Effector memory CD8-positive, alpha-beta T cell (primary cell): ENCODE data around the gene THOC6.
"Not testable (repeated sequence)": the region's sequence is repeated elsewhere in the genome, so short reads cannot be mapped to it uniquely, and the experiment has no call there.

Source experiments
- ATAC-seq: fragments of 150-1000 bp; cut with Tn5 transposase; replicated peaks from 2 replicates; pipeline ENCODE4 v1.10.0; 2021; ENCODE audit warnings: mild to moderate bottlenecking, moderate library complexity
- DNase-seq, 3 experiments: peaks; one replicate each; pipeline ENCODE4 v3.0.0; 2021
- H3K27ac Mint-ChIP-seq, 2 donors: one replicate each; pipeline ENCODE4 v1.8.0; 2022; ENCODE audit warnings: mild to moderate bottlenecking in 2 of 2, mixed read lengths in 2 of 2, moderate library complexity in 2 of 2
- H3K27me3 Mint-ChIP-seq, 2 donors: one replicate each; pipeline ENCODE4 v1.8.0; 2022; ENCODE audit warnings: mixed read lengths in 2 of 2
- H3K36me3 Mint-ChIP-seq: one replicate; pipeline ENCODE4 v1.8.0; 2022; ENCODE audit warnings: mild to moderate bottlenecking, moderate library complexity, mixed read lengths; ENCODE audit not compliant: insufficient read depth
- H3K4me1 Mint-ChIP-seq, 2 donors: one replicate each; pipeline ENCODE4 v1.8.0; 2022; ENCODE audit warnings: low read depth in 2 of 2, mixed read lengths in 2 of 2
- H3K4me3 Mint-ChIP-seq, 2 donors: one replicate each; pipeline ENCODE4 v1.8.0; 2022; ENCODE audit warnings: mild to moderate bottlenecking in 2 of 2, mixed read lengths in 2 of 2, moderate library complexity in 2 of 2
- H3K9me3 Mint-ChIP-seq, 2 donors: one replicate each; pipeline ENCODE4 v1.8.0; 2022; ENCODE audit warnings: mixed read lengths in 2 of 2

Gene THOC6

DNA sequence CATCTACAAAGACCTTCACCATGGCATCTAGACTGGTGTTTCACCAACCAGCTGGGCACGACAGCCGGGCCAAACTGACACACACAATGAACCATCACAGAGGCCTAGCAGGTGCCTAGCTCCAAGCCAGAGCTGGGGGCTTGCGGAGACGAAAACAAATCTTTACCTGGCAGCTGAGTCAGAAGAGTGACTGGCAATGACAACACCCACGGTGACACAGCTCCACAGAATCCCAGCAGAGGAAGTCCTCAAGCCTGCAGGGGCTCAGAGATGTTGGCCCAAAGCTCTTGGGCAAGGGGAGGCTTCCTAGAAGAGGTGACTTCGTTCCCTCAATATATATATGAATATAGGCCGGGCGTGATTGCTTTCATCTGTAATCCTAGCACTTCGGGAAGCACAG is 27.7 kb downstream of the THOC6 start:
- DNase-seq: no peak
- Mint-ChIP-seq H3K27me3 (no peaks in the 10 kb centered on the region), H3K4me1 (peaks cover 42 to 56% of the 10 kb centered on the region in 2 donors), H3K36me3 (peaks cover 11% of the 10 kb centered on the region), H3K27ac (peak overlapping the region in 1 of 2 donors; percentile 46), H3K9me3 (no peaks in the 10 kb centered on the region), H3K4me3 (no peak overlapping the region)
- no peak for ATAC-seq

GRCh38 chr16:3052571-3053329 is 28.9 kb downstream of the THOC6 start:
- not testable (repeated sequence) for H3K9me3 Mint-ChIP-seq, DNase-seq, H3K4me3 Mint-ChIP-seq, H3K27me3 Mint-ChIP-seq
- peaks cover 52 to 66% of the 10 kb centered on the region in 2 donors for H3K4me1 Mint-ChIP-seq
- ATAC-seq: peak; percentile 48
- peak overlapping the region; percentile 46 to 76 for H3K27ac Mint-ChIP-seq
- H3K36me3 Mint-ChIP-seq: peaks cover 17% of the 10 kb centered on the region

DNA sequence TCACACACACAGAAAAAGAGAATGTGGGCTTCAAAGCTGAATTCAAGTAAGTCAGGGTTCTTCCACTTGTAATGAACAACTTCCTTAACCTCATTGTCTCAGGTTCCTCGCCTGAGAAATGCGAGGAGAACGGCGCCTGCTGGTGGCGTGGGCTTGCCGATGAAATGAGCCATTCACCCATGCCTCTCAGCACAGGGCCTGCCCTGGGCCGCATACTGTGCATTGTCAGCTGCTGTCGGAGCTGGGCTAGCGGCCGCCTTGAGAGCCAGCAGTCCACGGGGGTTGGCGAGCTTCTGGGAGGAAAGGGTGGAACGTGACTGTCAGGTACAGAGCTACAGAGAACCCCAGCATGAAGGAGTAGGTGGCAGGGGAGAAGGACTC is 29.5 kb downstream of the THOC6 start:
- H3K9me3 Mint-ChIP-seq, H3K27me3 Mint-ChIP-seq, DNase-seq, H3K27ac Mint-ChIP-seq: not testable (repeated sequence)
- Mint-ChIP-seq H3K4me1 (peaks cover 52 to 61% of the 10 kb centered on the region in 2 donors), H3K4me3 (peak overlapping the region in 1 of 2 donors; percentile 57), H3K36me3 (peaks cover 18% of the 10 kb centered on the region)
- peak; percentile 34 for ATAC-seq

DNA sequence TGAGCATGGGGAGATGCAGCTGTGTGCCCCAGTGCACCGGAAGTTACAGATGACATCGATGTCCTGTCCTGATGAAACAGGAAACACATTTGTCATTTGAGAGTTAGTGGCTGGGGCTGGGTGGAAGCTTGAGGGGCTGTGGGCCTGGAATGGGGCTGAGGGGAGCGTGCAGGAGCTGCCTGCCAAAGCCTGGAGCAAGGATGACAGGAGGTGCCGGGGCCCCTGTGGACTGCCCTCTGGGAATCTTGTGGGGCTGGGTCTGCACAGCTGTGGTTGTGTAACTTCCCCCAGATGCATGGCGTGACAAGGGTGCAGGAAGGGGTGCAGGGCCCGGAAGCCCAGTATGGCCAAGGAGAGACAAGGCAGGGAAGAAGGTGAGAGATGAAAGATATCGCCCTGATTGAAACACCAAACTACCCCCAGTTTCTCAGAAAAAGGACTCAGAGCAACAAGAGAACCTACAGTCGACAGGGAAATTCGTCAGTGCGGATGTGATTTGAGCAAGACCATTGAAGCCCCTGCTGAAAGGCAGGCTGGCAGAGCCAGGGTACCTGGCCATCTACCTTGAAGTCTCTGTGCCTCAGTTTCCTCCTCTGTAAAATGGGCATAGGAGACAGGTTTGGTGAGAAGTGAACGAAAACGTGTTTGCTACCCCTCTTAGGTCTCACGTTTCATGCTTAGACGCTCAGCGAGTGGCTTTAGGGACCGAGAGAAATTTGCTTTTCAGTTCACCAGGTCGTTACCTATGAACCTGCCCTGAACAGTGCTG is 31.3 kb downstream of the THOC6 start:
- peaks cover 22% of the 10 kb centered on the region for H3K36me3 Mint-ChIP-seq
- no peaks in the 10 kb centered on the region for H3K9me3 Mint-ChIP-seq
- no peak for ATAC-seq
- peak overlapping the region; percentile 87 to 91 for H3K27ac Mint-ChIP-seq
- no peak for DNase-seq
- no peaks in the 10 kb centered on the region for H3K27me3 Mint-ChIP-seq
- peak overlapping the region; percentile 79 to 91 for H3K4me3 Mint-ChIP-seq
- H3K4me1 Mint-ChIP-seq: peaks cover 56 to 59% of the 10 kb centered on the region in 2 donors

- not testable (repeated sequence) for DNase-seq, H3K9me3 Mint-ChIP-seq, H3K27me3 Mint-ChIP-seq, ATAC-seq
- peak overlapping the region; percentile 87 to 91 for H3K27ac Mint-ChIP-seq
- H3K4me3 Mint-ChIP-seq: peak overlapping the region; percentile 79 to 91
- H3K4me1 Mint-ChIP-seq: peaks cover 55 to 59% of the 10 kb centered on the region in 2 donors
- peaks cover 22% of the 10 kb centered on the region for H3K36me3 Mint-ChIP-seq
Observed at GRCh38 chr16:3055734-3056115, 31.9 kb downstream of the THOC6 start.

DNA sequence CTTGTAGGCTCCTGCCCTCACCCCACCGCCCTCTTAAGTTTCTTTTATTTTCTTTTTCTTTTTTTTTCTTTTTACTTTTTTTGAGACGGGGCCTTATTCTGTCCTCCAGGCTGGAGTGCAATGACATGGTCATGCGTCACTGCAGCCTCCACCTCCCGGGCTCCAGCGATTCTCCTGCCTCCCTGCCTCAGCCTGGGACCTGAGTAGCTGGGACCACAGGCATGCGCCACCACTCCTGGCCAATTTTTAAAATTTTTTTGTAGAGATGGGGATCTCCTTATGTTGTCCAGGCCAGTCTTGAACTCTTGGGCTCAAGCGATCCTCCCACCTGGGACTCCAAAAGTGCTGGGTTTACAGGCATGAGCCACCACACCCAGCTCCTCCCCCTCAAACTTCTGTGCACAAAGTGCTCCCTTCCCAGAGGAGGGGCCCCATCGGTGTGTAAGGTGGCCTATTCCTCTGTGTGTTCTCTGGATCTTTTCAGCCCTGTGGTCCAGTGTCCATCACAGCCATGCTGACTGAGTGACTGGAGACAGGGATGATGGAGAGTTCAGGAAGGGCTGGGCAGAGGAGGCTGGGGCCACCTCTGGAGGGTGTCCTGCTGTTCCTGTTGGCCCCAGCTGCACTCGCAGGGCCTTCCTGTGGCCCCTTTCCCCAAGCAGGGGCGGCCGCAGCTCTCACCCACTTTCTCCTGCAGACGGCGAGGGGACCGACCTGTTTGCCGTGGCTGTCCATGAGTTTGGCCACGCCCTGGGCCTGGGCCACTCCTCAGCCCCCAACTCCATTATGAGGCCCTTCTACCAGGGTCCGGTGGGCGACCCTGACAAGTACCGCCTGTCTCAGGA is 32.7 kb downstream of the THOC6 start:
- H3K27ac Mint-ChIP-seq: peak overlapping the region; percentile 91

DNA sequence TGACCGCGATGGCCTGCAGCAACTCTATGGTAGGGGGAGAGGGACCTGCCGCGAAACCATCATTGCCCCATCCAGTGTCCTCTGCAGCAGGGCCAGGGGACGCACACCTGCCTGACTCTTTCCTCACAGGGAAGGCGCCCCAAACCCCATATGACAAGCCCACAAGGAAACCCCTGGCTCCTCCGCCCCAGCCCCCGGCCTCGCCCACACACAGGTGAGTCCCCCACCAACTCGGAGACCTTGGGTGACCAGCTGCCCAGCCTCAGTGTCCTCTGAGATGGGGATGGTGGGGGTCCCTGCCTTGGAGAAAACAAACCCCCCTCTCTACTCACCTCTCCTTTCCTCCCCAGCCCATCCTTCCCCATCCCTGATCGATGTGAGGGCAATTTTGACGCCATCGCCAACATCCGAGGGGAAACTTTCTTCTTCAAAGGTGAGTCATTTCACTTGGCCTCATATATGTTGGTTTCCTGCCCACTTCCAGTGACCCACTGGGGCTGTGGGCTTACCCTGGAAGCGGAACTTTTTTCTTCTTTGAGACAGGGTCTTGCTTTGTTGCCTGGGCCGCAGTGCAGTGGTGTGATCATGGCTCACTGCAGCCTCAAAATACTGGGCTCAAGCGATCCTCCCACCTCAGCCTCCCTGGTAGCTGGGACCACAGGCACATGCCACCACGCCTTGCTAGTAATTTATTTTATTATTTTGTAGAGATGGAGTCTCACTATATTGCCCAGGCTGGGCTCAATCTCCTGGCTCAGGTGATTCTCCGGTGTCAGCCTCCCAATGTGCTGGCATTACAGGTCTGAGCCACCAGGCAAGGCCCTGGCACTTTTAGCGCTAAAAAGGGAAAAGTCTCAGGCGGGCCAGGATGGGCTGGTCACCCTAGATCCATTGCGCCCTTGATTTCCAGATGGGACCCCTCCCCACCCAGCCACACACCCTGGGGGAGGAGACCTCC is 33.6 kb downstream of the THOC6 start:
- Mint-ChIP-seq H3K4me3 (peak overlapping the region; percentile 91 to 92), H3K9me3 (no peaks in the 10 kb centered on the region), H3K27ac (peak overlapping the region; percentile 91), H3K27me3 (no peaks in the 10 kb centered on the region), H3K4me1 (peaks cover 48 to 50% of the 10 kb centered on the region in 2 donors), H3K36me3 (peaks cover 19% of the 10 kb centered on the region)
- DNase-seq (no peak), ATAC-seq (no peak)

More for the DNA sequence above, 32.7 kb downstream of the THOC6 start:
- ATAC-seq (no peak), DNase-seq (no peak)
- Mint-ChIP-seq H3K36me3 (peaks cover 22% of the 10 kb centered on the region), H3K27me3 (no peaks in the 10 kb centered on the region), H3K9me3 (no peaks in the 10 kb centered on the region), H3K4me3 (peak overlapping the region; percentile 91 to 92), H3K4me1 (peaks cover 52 to 55% of the 10 kb centered on the region in 2 donors)

- Mint-ChIP-seq H3K4me1 (peaks cover 53 to 54% of the 10 kb centered on the region in 2 donors), H3K27me3 (no peaks in the 10 kb centered on the region), H3K4me3 (peak overlapping the region; percentile 91 to 92), H3K27ac (peak overlapping the region; percentile 60 to 96), H3K9me3 (no peaks in the 10 kb centered on the region), H3K36me3 (peaks cover 18% of the 10 kb centered on the region)
- ATAC-seq (peak; percentile 54), DNase-seq (peak in 2 of 3 experiments; percentile 30 to 51)
Observed at GRCh38 chr16:3058139-3059030, 34.5 kb downstream of the THOC6 start.

GRCh38 chr16:3059041-3059722 is 35.3 kb downstream of the THOC6 start:
- H3K4me3 Mint-ChIP-seq: peak overlapping the region; percentile 91 to 92
- peak overlapping the region; percentile 94 to 96 for H3K27ac Mint-ChIP-seq
- peaks cover 14% of the 10 kb centered on the region for H3K36me3 Mint-ChIP-seq
- ATAC-seq (peak; percentile 85), DNase-seq (peak; percentile 82 to 90 (median 89))
- no peaks in the 10 kb centered on the region for H3K9me3 Mint-ChIP-seq
- peaks cover 52% of the 10 kb centered on the region in 2 donors for H3K4me1 Mint-ChIP-seq
- no peaks in the 10 kb centered on the region for H3K27me3 Mint-ChIP-seq

- no peaks in the 10 kb centered on the region for H3K9me3 Mint-ChIP-seq
- H3K4me3 Mint-ChIP-seq: peak overlapping the region; percentile 91 to 92
- H3K27me3 Mint-ChIP-seq: no peaks in the 10 kb centered on the region
- H3K27ac Mint-ChIP-seq: peak overlapping the region; percentile 94 to 96
- H3K36me3 Mint-ChIP-seq: peaks cover 12% of the 10 kb centered on the region
- ATAC-seq (no peak), DNase-seq (no peak)
- peaks cover 51 to 53% of the 10 kb centered on the region in 2 donors for H3K4me1 Mint-ChIP-seq
Observed at GRCh38 chr16:3059723-3060242, 35.9 kb downstream of the THOC6 start.
